ENCODE results near the gene FHIT.

FHIT gene

GRCh38 chr3:59970796-59971195 is 1280.5 kb downstream of the FHIT start:
- Histone ChIP-seq H3K4me3 (ENCODE audit: low read depth, low read length) (no peak overlapping the region), H3K36me3 (ENCODE audit: control insufficient read depth, insufficient read depth, low read length) (no peaks in the 10 kb centered on the region), H3K9me3 (ENCODE audit: control insufficient read depth, insufficient read depth, low read length) (no peaks in the 10 kb centered on the region), H3K27me3 (ENCODE audit: control insufficient read depth, insufficient read depth, low read length) (no peaks in the 10 kb centered on the region), H3K9ac (ENCODE audit: low read depth, low read length) (no peak overlapping the region), H3K4me1 (ENCODE audit: control insufficient read depth, insufficient read depth, low read length) (no peaks in the 10 kb centered on the region)

- H3K27me3 ChIP-seq (ENCODE audit: control insufficient read depth, insufficient read depth, low read length), result no peaks in the 10 kb centered on the region
- H3K9ac ChIP-seq (ENCODE audit: low read depth, low read length), result no peak overlapping the region
- H3K4me3 ChIP-seq (ENCODE audit: low read depth, low read length), result no peak overlapping the region
- no peaks in the 10 kb centered on the region for H3K4me1 ChIP-seq (ENCODE audit: control insufficient read depth, insufficient read depth, low read length)
- no peaks in the 10 kb centered on the region for H3K9me3 ChIP-seq (ENCODE audit: control insufficient read depth, insufficient read depth, low read length)
- no peaks in the 10 kb centered on the region for H3K36me3 ChIP-seq (ENCODE audit: control insufficient read depth, insufficient read depth, low read length)
Observed at GRCh38 chr3:59970376-59970775, 1280.9 kb downstream of the FHIT start.

- H3K4me1 ChIP-seq (ENCODE audit: control insufficient read depth, insufficient read depth, low read length), result no peaks in the 10 kb centered on the region
- H3K36me3 ChIP-seq (ENCODE audit: control insufficient read depth, insufficient read depth, low read length), result no peaks in the 10 kb centered on the region
- H3K9me3 ChIP-seq (ENCODE audit: control insufficient read depth, insufficient read depth, low read length), result no peaks in the 10 kb centered on the region
Observed at GRCh38 chr3:59968513-59969045, 1282.7 kb downstream of the FHIT start.

GRCh38 chr3:59963676-59964075 is 1287.6 kb downstream of the FHIT start:
- H3K4me3 ChIP-seq (ENCODE audit: low read depth, low read length), result no peak overlapping the region
- H3K27me3 ChIP-seq (ENCODE audit: control insufficient read depth, insufficient read depth, low read length), result no peaks in the 10 kb centered on the region
- no peaks in the 10 kb centered on the region for H3K4me1 ChIP-seq (ENCODE audit: control insufficient read depth, insufficient read depth, low read length)
- H3K36me3 ChIP-seq (ENCODE audit: control insufficient read depth, insufficient read depth, low read length), result no peaks in the 10 kb centered on the region
- no peaks in the 10 kb centered on the region for H3K9me3 ChIP-seq (ENCODE audit: control insufficient read depth, insufficient read depth, low read length)
- no peak overlapping the region for H3K9ac ChIP-seq (ENCODE audit: low read depth, low read length)

More at GRCh38 chr3:59968513-59969045, 1282.7 kb downstream of the FHIT start:
- Histone ChIP-seq H3K27me3 (ENCODE audit: control insufficient read depth, insufficient read depth, low read length) (no peaks in the 10 kb centered on the region), H3K4me3 (ENCODE audit: low read depth, low read length) (no peak overlapping the region), H3K9ac (ENCODE audit: low read depth, low read length) (no peak overlapping the region)

- Histone ChIP-seq H3K4me3 (ENCODE audit: low read depth, low read length) (no peak overlapping the region), H3K9me3 (ENCODE audit: control insufficient read depth, insufficient read depth, low read length) (no peaks in the 10 kb centered on the region), H3K36me3 (ENCODE audit: control insufficient read depth, insufficient read depth, low read length) (no peaks in the 10 kb centered on the region), H3K4me1 (ENCODE audit: control insufficient read depth, insufficient read depth, low read length) (no peaks in the 10 kb centered on the region), H3K9ac (ENCODE audit: low read depth, low read length) (no peak overlapping the region), H3K27me3 (ENCODE audit: control insufficient read depth, insufficient read depth, low read length) (no peaks in the 10 kb centered on the region)
Observed at GRCh38 chr3:59957150-59957549, 1294.1 kb downstream of the FHIT start.

GRCh38 chr3:59953104-59953503 is 1298.1 kb downstream of the FHIT start:
- Histone ChIP-seq H3K27me3 (ENCODE audit: control insufficient read depth, insufficient read depth, low read length) (no peaks in the 10 kb centered on the region), H3K4me1 (ENCODE audit: control insufficient read depth, insufficient read depth, low read length) (no peaks in the 10 kb centered on the region), H3K36me3 (ENCODE audit: control insufficient read depth, insufficient read depth, low read length) (no peaks in the 10 kb centered on the region), H3K9ac (ENCODE audit: low read depth, low read length) (no peak overlapping the region), H3K4me3 (ENCODE audit: low read depth, low read length) (no peak overlapping the region), H3K9me3 (ENCODE audit: control insufficient read depth, insufficient read depth, low read length) (no peaks in the 10 kb centered on the region)

GRCh38 chr3:59949311-59949710 is 1301.9 kb downstream of the FHIT start:
- Histone ChIP-seq H3K9me3 (ENCODE audit: control insufficient read depth, insufficient read depth, low read length) (no peaks in the 10 kb centered on the region), H3K4me3 (ENCODE audit: low read depth, low read length) (no peak overlapping the region), H3K4me1 (ENCODE audit: control insufficient read depth, insufficient read depth, low read length) (no peaks in the 10 kb centered on the region), H3K9ac (ENCODE audit: low read depth, low read length) (no peak overlapping the region), H3K36me3 (ENCODE audit: control insufficient read depth, insufficient read depth, low read length) (no peaks in the 10 kb centered on the region), H3K27me3 (ENCODE audit: control insufficient read depth, insufficient read depth, low read length) (no peaks in the 10 kb centered on the region)

- H3K27me3 ChIP-seq (ENCODE audit: control insufficient read depth, insufficient read depth, low read length), result no peaks in the 10 kb centered on the region
- H3K4me3 ChIP-seq (ENCODE audit: low read depth, low read length), result no peak overlapping the region
Observed at GRCh38 chr3:59946401-59946800, 1304.9 kb downstream of the FHIT start.

GRCh38 chr3:59940718-59941117 is 1310.5 kb downstream of the FHIT start:
- no peaks in the 10 kb centered on the region for H3K4me1 ChIP-seq (ENCODE audit: control insufficient read depth, insufficient read depth, low read length)
- no peaks in the 10 kb centered on the region for H3K9me3 ChIP-seq (ENCODE audit: control insufficient read depth, insufficient read depth, low read length)
- no peak overlapping the region for H3K9ac ChIP-seq (ENCODE audit: low read depth, low read length)
- H3K4me3 ChIP-seq (ENCODE audit: low read depth, low read length), result no peak overlapping the region
- no peaks in the 10 kb centered on the region for H3K36me3 ChIP-seq (ENCODE audit: control insufficient read depth, insufficient read depth, low read length)
- no peaks in the 10 kb centered on the region for H3K27me3 ChIP-seq (ENCODE audit: control insufficient read depth, insufficient read depth, low read length)

More at GRCh38 chr3:59946401-59946800, 1304.9 kb downstream of the FHIT start:
- Histone ChIP-seq H3K36me3 (ENCODE audit: control insufficient read depth, insufficient read depth, low read length) (no peaks in the 10 kb centered on the region), H3K9ac (ENCODE audit: low read depth, low read length) (no peak overlapping the region), H3K4me1 (ENCODE audit: control insufficient read depth, insufficient read depth, low read length) (no peaks in the 10 kb centered on the region), H3K9me3 (ENCODE audit: control insufficient read depth, insufficient read depth, low read length) (no peaks in the 10 kb centered on the region)

- no peak overlapping the region for H3K4me3 ChIP-seq (ENCODE audit: low read depth, low read length)
- no peak overlapping the region for H3K9ac ChIP-seq (ENCODE audit: low read depth, low read length)
- no peaks in the 10 kb centered on the region for H3K27me3 ChIP-seq (ENCODE audit: control insufficient read depth, insufficient read depth, low read length)
- H3K36me3 ChIP-seq (ENCODE audit: control insufficient read depth, insufficient read depth, low read length), result no peaks in the 10 kb centered on the region
- H3K9me3 ChIP-seq (ENCODE audit: control insufficient read depth, insufficient read depth, low read length), result no peaks in the 10 kb centered on the region
- no peaks in the 10 kb centered on the region for H3K4me1 ChIP-seq (ENCODE audit: control insufficient read depth, insufficient read depth, low read length)
Observed at GRCh38 chr3:59939826-59940426, 1311.3 kb downstream of the FHIT start.

GRCh38 chr3:59938828-59939227 is 1312.4 kb downstream of the FHIT start:
- H3K36me3 ChIP-seq (ENCODE audit: control insufficient read depth, insufficient read depth, low read length), result no peaks in the 10 kb centered on the region
- H3K27me3 ChIP-seq (ENCODE audit: control insufficient read depth, insufficient read depth, low read length), result no peaks in the 10 kb centered on the region
- no peaks in the 10 kb centered on the region for H3K4me1 ChIP-seq (ENCODE audit: control insufficient read depth, insufficient read depth, low read length)
- no peak overlapping the region for H3K9ac ChIP-seq (ENCODE audit: low read depth, low read length)
- no peak overlapping the region for H3K4me3 ChIP-seq (ENCODE audit: low read depth, low read length)
- H3K9me3 ChIP-seq (ENCODE audit: control insufficient read depth, insufficient read depth, low read length), result no peaks in the 10 kb centered on the region

- H3K4me1 ChIP-seq (ENCODE audit: control insufficient read depth, insufficient read depth, low read length), result no peaks in the 10 kb centered on the region
- no peaks in the 10 kb centered on the region for H3K9me3 ChIP-seq (ENCODE audit: control insufficient read depth, insufficient read depth, low read length)
- no peak overlapping the region for H3K9ac ChIP-seq (ENCODE audit: low read depth, low read length)
- H3K36me3 ChIP-seq (ENCODE audit: control insufficient read depth, insufficient read depth, low read length), result no peaks in the 10 kb centered on the region
- H3K27me3 ChIP-seq (ENCODE audit: control insufficient read depth, insufficient read depth, low read length), result no peaks in the 10 kb centered on the region
- no peak overlapping the region for H3K4me3 ChIP-seq (ENCODE audit: low read depth, low read length)
Observed at GRCh38 chr3:59937201-59937600, 1314.1 kb downstream of the FHIT start.
